Breast epithelium (tissue), 3 donors: ENCODE measurements around the gene MRM2.

Experiments
- CTCF ChIP-seq, 3 donors: fragments of 450-650 bp; IDR thresholded peaks; one replicate each; pipeline ENCODE4 v1.5.1; 2016 to 2017; ENCODE audit warnings: antibody characterized with exemption in 3 of 3, mild to moderate bottlenecking in 3 of 3, moderate library complexity in 3 of 3
- POLR2A ChIP-seq: fragments of 450-650 bp; IDR thresholded peaks from one replicate; pipeline ENCODE4 v1.6.1; 2016; ENCODE audit warnings: antibody characterized with exemption, mild to moderate bottlenecking, moderate library complexity
- POLR2AphosphoS5 ChIP-seq, 3 donors: sonication (generic); formaldehyde crosslinking; IDR thresholded peaks; one replicate each; pipeline ENCODE4 v1.6.1; 2017; ENCODE audit warnings: antibody characterized with exemption in 3 of 3

GRCh38 chr7:2220954-2221353 lies 21.1 kb downstream of the MRM2 start:
- TF ChIP-seq POLR2AphosphoS5 (IDR thresholded peaks at IDR 0.05) (no peak), POLR2A (no peak), CTCF (IDR thresholded peaks at IDR 0.05) (no peak)
